Lower leg skin (tissue), 3 donors: ENCODE results near the gene MARVELD3.

Experiments used
- POLR2A ChIP-seq, 2 donors: fragments of 450-650 bp; IDR thresholded peaks; one replicate each; pipeline ENCODE4 v1.6.1; 2016 to 2017; ENCODE audit warnings: antibody characterized with exemption in 2 of 2, mild to moderate bottlenecking in 1 of 2, moderate library complexity in 1 of 2
- TF ChIP-seq, protein P1 (sequence below), 3 donors: fragments of 450-650 bp; IDR thresholded peaks; one replicate each; pipeline ENCODE4 v1.5.1; 2016; ENCODE audit warnings: antibody characterized with exemption in 3 of 3, mild to moderate bottlenecking in 3 of 3, moderate library complexity in 2 of 3

GRCh38 chr16:71649704-71650103 lies 23.7 kb downstream of the MARVELD3 start:
- TF ChIP-seq, protein P1, sequence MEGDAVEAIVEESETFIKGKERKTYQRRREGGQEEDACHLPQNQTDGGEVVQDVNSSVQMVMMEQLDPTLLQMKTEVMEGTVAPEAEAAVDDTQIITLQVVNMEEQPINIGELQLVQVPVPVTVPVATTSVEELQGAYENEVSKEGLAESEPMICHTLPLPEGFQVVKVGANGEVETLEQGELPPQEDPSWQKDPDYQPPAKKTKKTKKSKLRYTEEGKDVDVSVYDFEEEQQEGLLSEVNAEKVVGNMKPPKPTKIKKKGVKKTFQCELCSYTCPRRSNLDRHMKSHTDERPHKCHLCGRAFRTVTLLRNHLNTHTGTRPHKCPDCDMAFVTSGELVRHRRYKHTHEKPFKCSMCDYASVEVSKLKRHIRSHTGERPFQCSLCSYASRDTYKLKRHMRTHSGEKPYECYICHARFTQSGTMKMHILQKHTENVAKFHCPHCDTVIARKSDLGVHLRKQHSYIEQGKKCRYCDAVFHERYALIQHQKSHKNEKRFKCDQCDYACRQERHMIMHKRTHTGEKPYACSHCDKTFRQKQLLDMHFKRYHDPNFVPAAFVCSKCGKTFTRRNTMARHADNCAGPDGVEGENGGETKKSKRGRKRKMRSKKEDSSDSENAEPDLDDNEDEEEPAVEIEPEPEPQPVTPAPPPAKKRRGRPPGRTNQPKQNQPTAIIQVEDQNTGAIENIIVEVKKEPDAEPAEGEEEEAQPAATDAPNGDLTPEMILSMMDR (IDR thresholded peaks at IDR 0.05), result no peak
- TF ChIP-seq POLR2A (IDR thresholded peaks at IDR 0.05), result no peak
